Activated T-cell treated with anti-CD3 and anti-CD28 coated beads for 4 hours (primary cell): ENCODE measurements around the gene ECT2L.

Experiments
- DNase-seq: peaks from one replicate; pipeline ENCODE4 v3.0.0-alpha.2; 2020

The ECT2L gene

DNA sequence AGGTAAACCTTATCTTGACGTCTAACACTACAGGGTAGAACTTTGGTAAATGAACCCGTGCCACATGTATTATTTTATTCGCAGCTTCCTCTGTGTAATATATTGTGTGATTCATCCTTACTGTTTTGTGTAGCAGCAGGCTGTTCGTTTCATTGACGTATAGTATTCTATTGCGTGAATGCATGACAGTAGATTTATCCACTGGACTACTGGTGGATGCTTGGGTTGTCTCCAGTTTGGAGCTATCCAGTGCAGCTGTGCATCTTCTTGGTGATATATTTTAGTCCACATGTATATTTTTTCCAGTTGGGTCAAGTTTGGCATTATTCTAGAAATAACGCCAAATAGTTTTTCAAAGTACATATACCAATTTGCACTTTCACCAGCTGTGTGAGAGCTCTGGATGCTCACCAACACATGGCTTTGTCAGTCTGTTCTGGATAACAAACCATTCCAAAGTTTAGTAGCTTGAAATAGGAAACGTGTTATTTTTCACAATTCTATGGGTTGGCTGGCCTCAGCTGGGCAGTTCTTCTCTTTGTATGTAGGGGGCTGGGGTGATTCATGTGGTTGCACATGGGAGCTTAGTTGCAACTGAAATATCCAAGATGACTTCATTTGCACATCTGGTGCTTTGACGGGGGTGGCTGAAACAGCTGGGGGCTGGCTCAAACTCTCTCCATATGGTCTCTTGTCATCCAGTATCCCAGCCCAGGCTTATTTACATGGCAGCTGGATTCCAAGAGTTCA is 9.3 kb downstream of the ECT2L start:
- no peak for DNase-seq

DNA sequence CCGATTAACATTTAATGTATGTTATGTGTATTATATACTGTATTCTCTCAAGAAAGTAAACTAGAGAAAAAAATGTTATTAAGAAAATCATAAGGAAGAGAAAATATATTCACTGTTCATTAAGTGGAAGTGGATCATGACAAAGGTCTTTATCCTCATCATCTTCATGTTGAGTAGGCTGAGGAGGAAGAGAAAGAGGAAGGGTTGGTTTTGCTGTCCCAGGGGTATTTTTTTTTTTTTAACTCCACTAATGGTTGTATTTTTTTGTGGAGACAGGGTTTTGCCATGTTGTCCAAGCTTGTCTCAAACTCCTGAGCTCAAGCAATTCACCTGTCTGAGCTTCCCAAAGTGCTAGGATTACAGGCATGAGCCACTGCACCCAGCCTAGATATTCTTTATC is 11.0 kb downstream of the ECT2L start:
- no peak for DNase-seq

- DNase-seq: no peak
Observed at GRCh38 chr6:138809677-138810076, 13.8 kb downstream of the ECT2L start.

DNA sequence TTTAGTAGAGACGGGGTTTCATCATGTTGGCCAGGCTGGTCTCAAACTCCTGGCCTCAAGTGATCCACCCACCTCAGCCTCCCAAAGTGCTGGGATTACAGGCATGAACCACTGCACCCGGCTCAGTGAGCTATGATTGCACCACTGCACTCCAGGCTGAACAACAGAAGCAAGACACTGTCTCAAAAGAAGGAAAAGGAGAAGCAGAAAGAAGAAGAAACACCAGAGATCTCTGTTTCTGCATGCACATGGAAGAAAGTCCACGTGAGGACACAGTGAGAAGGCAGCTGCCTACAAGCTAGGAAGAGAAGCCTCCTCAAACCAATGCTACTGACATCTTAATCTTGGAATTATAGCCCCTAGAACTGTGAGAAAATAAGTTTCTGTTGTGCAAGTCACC is 16.0 kb downstream of the ECT2L start:
- DNase-seq: no peak

GRCh38 chr6:138814179-138814834 is 18.4 kb downstream of the ECT2L start:
- DNase-seq: no peak

GRCh38 chr6:138815221-138815620 is 19.3 kb downstream of the ECT2L start:
- no peak for DNase-seq

GRCh38 chr6:138815797-138816528 is 20.1 kb downstream of the ECT2L start:
- DNase-seq: no peak

DNA sequence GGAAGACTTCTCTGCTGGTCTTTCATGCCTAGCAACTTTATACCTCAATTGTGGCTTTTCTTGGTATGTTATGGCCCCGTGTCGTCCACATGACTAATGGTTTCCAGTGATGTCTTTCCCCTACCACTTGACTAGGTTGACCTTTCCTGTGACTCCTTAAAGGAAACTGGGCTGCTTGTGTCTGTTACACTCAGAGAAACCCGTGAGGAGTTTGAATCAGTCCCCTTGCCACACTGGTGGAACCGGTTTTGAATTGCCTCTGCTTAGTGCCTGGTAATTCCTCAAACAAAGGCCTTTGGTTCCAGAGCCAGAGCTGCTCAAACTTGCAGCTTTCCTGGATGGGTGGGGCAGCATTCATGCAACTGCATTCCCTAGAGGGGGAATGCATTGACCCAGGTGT is 21.9 kb downstream of the ECT2L start:
- DNase-seq: no peak

- no peak for DNase-seq
Observed at GRCh38 chr6:138818496-138819194, 22.8 kb downstream of the ECT2L start.

GRCh38 chr6:138821519-138821918 is 25.6 kb downstream of the ECT2L start:
- DNase-seq: no peak

- no peak for DNase-seq
Observed at GRCh38 chr6:138824482-138825144, 28.7 kb downstream of the ECT2L start.

DNA sequence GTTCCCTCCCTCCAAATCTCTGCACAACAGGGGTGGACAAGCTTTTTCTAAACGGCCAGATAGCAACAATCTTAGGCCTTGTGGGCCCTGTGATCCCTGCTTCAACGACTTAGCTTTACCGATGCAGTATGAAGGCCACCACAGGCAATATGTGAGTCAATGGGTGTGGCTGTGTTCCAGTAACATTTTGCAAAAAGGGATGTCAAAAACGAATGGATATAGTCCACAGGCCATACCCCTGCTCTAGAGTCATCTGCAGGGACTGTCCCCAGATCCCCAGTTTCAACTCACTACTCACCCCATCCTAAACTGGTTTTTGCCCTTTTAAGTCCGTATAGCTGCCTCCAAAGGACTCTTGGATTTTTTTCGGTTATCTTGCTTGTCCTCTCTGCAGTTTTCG is 34.4 kb downstream of the ECT2L start:
- no peak for DNase-seq

- no peak for DNase-seq
Observed at GRCh38 chr6:138832182-138832581, 36.3 kb downstream of the ECT2L start.

- no peak for DNase-seq
Observed at GRCh38 chr6:138833816-138834539, 38.1 kb downstream of the ECT2L start.

DNA sequence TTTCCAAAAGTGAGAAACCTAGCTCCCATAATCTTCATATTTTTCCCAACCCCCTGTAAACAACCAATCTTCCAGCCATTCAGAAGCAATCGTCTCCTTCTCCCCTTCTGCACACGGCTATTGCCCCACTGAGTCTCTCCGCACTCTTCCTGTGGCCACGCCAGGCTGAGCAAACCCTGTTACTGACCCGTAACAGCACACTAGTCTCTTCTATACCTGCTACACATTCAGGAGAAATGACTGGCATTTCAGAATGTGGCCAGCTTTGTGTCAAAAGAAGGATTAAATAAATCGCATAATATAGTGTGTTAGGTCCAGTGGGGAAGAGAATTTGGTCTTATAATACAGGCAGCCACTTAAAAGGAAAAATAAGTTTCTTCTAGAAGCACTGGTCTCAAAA is 41.4 kb downstream of the ECT2L start:
- DNase-seq: no peak

GRCh38 chr6:138844192-138844591 is 48.3 kb downstream of the ECT2L start:
- no peak for DNase-seq

DNA sequence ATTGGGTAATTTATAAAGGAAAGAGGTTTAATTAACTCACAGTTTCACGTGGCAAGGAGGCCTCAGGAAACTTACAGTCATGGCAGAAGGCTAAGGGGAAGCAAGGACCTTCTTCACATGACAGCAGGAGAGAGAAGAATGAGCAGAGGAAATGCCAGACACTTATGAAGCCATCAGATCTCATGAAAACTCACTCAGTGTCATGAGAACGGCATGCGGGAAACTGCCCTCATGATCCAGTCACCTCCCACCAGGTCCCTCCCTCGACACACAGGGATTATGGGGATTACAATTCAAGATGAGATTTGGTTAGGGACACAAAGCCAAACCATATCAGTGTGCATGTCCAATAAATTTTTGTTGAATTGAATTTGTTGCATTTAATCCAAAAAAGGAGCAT is 52.0 kb downstream of the ECT2L start:
- DNase-seq: no peak

GRCh38 chr6:138848461-138848860 is 52.6 kb downstream of the ECT2L start:
- DNase-seq: no peak

DNA sequence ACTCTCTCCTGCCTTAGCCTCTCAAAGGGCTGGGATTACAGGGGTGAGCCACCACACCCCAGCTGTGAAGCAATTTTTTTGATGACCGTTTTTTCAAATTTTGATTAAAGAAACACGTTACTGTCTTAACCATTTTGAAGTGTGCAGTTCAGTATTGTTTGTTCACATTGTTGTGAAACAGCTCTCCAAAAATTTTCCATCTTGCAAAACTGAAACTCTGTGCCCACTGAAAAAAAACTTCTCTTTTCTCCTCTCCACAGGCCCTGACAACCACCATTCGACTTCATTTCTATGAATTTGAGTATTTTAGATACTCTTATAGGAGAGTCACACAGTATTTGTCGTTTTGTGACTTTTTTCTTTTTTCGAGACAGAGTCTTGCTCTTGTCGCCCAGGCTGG is 53.9 kb downstream of the ECT2L start:
- DNase-seq: no peak

DNA sequence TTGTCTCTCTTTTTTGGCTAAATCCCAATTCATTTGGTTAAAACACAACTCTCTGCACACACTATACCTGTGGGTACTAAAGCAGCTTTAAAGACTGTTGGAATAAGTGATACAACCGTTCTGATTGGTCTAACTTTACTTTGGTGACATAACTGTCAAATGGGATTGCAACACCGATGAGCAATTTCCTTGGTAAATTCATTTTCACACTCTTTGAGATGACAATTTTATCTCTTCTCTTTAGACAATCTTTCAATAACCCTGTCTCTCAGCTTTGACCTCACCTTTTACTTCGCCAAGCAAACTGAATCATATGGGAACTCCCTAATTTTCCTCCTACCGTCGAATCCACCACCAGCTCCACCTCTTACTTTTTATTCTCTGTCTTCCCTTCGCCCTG is 60.8 kb downstream of the ECT2L start:
- no peak for DNase-seq

DNA sequence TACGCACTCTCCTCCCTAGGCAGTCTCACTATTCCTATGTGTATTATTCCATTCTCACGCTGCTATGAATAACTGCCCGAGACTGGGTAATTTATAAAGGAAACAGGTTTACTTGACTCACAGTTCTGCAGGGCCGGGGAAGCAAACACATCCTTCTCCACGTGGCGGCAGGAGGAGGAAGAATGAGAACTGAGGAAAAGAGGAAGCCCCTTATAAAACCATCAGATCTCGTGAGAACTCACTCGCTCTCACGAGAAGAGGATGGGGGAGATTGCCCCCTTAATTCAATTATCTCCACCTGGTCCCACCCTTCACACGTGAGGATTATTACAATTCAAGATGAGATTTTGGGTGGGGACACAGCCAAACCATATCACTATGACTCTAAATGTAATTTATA is 61.9 kb downstream of the ECT2L start:
- DNase-seq: no peak

- DNase-seq: no peak
Observed at GRCh38 chr6:138862456-138862855, 66.6 kb downstream of the ECT2L start.
